H1 (cell line): Measurements from ENCODE around the gene CCS.

Experiments used
- BCL11A ChIP-seq, 2 experiments: IDR thresholded peaks; one replicate each; pipeline ENCODE4 v1.6.1; 2011; ENCODE audit warnings: low read depth in 2 of 2, low read length in 2 of 2, mild to moderate bottlenecking in 2 of 2
- CEBPB ChIP-seq: IDR thresholded peaks from 2 replicates; pipeline ENCODE4 v1.6.1; 2012; ENCODE audit warnings: low read depth, low read length
- CTCF ChIP-seq, 3 experiments: IDR thresholded peaks; 1 replicate in 2 of 3; 2 replicates in 1 of 3; pipeline versions ENCODE4 v1.5.1 to v1.6.1; 2011; ENCODE audit warnings: low read length in 3 of 3, mild to moderate bottlenecking in 3 of 3, inconsistent platforms in 2 of 3, low read depth in 1 of 3, moderate library complexity in 1 of 3; ENCODE audit not compliant: insufficient read depth in 1 of 3; ENCODE audit errors: control extremely low read depth in 1 of 3
- EP300 ChIP-seq, 2 experiments: IDR thresholded peaks; 1 replicate in 1 of 2; 2 replicates in 1 of 2; pipeline ENCODE4 v1.6.1; 2011 to 2012; ENCODE audit warnings: low read depth in 2 of 2, low read length in 2 of 2, mild to moderate bottlenecking in 2 of 2, borderline replicate concordance in 1 of 2, inconsistent platforms in 1 of 2, moderate library complexity in 1 of 2
- FOSL1 ChIP-seq: IDR thresholded peaks from 2 replicates; pipeline ENCODE4 v1.6.1; 2011; ENCODE audit warnings: mild to moderate bottlenecking, low read depth, low read length, moderate library complexity; ENCODE audit not compliant: insufficient read depth
- JUND ChIP-seq: IDR thresholded peaks from 2 replicates; pipeline ENCODE4 v1.6.1; 2011; ENCODE audit warnings: mild to moderate bottlenecking, improper control_type of control experiment, low read length
- KDM5A ChIP-seq: fragments of 200-600 bp; IDR thresholded peaks from 2 replicates; pipeline ENCODE4 v1.7.1; 2012; ENCODE audit warnings: mild to moderate bottlenecking, low read length, inconsistent platforms, mixed read lengths
- NRF1 ChIP-seq: IDR thresholded peaks from 2 replicates; pipeline ENCODE4 v1.6.1; 2011; ENCODE audit warnings: mild to moderate bottlenecking, low read depth, low read length, improper control_type of control experiment
- POLR2A ChIP-seq, 2 experiments: IDR thresholded peaks; 1 replicate in 1 of 2; 2 replicates in 1 of 2; pipeline ENCODE4 v1.6.1; 2011; ENCODE audit warnings: low read depth in 2 of 2, low read length in 2 of 2, mild to moderate bottlenecking in 2 of 2; ENCODE audit errors: control extremely low read depth in 1 of 2
- POLR2AphosphoS5 ChIP-seq: IDR thresholded peaks from 2 replicates; pipeline ENCODE4 v1.6.1; 2011; ENCODE audit warnings: low read depth, low read length
- RAD21 ChIP-seq, 2 experiments: IDR thresholded peaks in 1 of 2; conservative IDR thresholded peaks in 1 of 2; 2 replicates each; pipeline ENCODE4 v1.6.1; 2011; ENCODE audit warnings: low read depth in 2 of 2, low read length in 2 of 2, improper control_type of control experiment in 1 of 2, inconsistent platforms in 1 of 2, mild to moderate bottlenecking in 1 of 2, moderate library complexity in 1 of 2
- RBBP5 ChIP-seq: IDR thresholded peaks from 2 replicates; pipeline ENCODE4 v1.7.1; 2012; ENCODE audit warnings: low read depth, mild to moderate bottlenecking, inconsistent platforms, low read length, moderate library complexity, borderline replicate concordance
- SIN3A ChIP-seq, 2 experiments: IDR thresholded peaks in 1 of 2; conservative IDR thresholded peaks in 1 of 2; 2 replicates each; pipeline ENCODE4 v1.6.1; 2011 to 2012; ENCODE audit warnings: low read length in 2 of 2, improper control_type of control experiment in 1 of 2, low read depth in 1 of 2, mild to moderate bottlenecking in 1 of 2
- TF ChIP-seq, protein P1 (sequence below): IDR thresholded peaks from 2 replicates; pipeline ENCODE4 v1.6.1; 2011; ENCODE audit warnings: low read depth, mild to moderate bottlenecking, low read length; ENCODE audit not compliant: insufficient read depth

- TF ChIP-seq JUND, result no peak
- no peak for TF ChIP-seq SIN3A (conservative IDR thresholded peaks at IDR 0.05 in 1 of 2, IDR thresholded peaks at IDR 0.05 in 1 of 2; ENCODE audit: low read depth in 1 of 2, low read length in 2 of 2)
- TF ChIP-seq KDM5A, result no peak
- TF ChIP-seq CTCF (IDR thresholded peaks at IDR 0.05; ENCODE audit: control extremely low read depth in 1 of 3, insufficient read depth in 1 of 3, low read depth in 1 of 3, low read length in 3 of 3), result no peak
- TF ChIP-seq RAD21 (IDR thresholded peaks at IDR 0.05 in 1 of 2, conservative IDR thresholded peaks at IDR 0.05 in 1 of 2; ENCODE audit: low read depth in 2 of 2, low read length in 2 of 2), result no peak
- TF ChIP-seq POLR2AphosphoS5, result no peak
- no peak for TF ChIP-seq NRF1
- TF ChIP-seq POLR2A (IDR thresholded peaks at IDR 0.05; ENCODE audit: control extremely low read depth in 1 of 2, low read depth in 2 of 2, low read length in 2 of 2), result no peak
- TF ChIP-seq, protein P1, sequence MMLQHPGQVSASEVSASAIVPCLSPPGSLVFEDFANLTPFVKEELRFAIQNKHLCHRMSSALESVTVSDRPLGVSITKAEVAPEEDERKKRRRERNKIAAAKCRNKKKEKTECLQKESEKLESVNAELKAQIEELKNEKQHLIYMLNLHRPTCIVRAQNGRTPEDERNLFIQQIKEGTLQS, result no peak
- no peak for TF ChIP-seq FOSL1
- TF ChIP-seq RBBP5, result no peak
- no peak for TF ChIP-seq BCL11A (IDR thresholded peaks at IDR 0.05; ENCODE audit: low read depth in 2 of 2, low read length in 2 of 2)
- TF ChIP-seq CEBPB, result peak; percentile 80
- TF ChIP-seq EP300 (IDR thresholded peaks at IDR 0.05; ENCODE audit: borderline replicate concordance in 1 of 2, low read depth in 2 of 2, low read length in 2 of 2), result no peak
Measured at GRCh38 chr11:66559142-66559865, 33.7 kb upstream of the CCS start.
